B cell (primary cell): ENCODE measurements around the gene ALDH3B1. TPM values are rescaled to one million over a fixed set of nuclear protein-coding genes. Genes with fewer than 3 reads are reported as not detected.

ENCODE experiments used
- ATAC-seq: fragments of 200-7000 bp; cut with Tn5 transposase; one replicate; pipeline ENCODE4 v1.10.0; 2021; ENCODE audit warnings: low read depth, mild to moderate bottlenecking, moderate number of reproducible peaks, moderate library complexity
- CTCF ChIA-PET: fragments of 350-600 bp; sonication (Branson Sonifier 250); formaldehyde crosslinking; loops from one replicate; lab custom pipeline; 2021; ENCODE audit warnings: antibody characterized with exemption, inconsistent platforms; lab: Charles Lee
- POLR2A ChIA-PET: fragments of 350-600 bp; sonication (Branson Sonifier 250); formaldehyde crosslinking; loops from one replicate; lab custom pipeline; 2021; ENCODE audit warnings: antibody characterized with exemption; lab: Charles Lee
- DNase-seq: peaks from one replicate; pipeline ENCODE4 v3.0.0; 2013
- H2AFZ ChIP-seq: 2 replicates; pipeline ENCODE4 v1.6.1; 2012; ENCODE audit warnings: mild to moderate bottlenecking, low read depth, low read length; ENCODE audit not compliant: insufficient read depth, poor library complexity, severe bottlenecking
- H3K27ac ChIP-seq, 2 donors: 1 replicate in 1 of 2; 2 replicates in 1 of 2; pipeline ENCODE4 v1.5.1; 2012 to 2013; ENCODE audit warnings: low read length in 2 of 2, mild to moderate bottlenecking in 2 of 2, moderate library complexity in 1 of 2
- H3K27me3 ChIP-seq, 4 experiments: fragments of 200-600 bp in 1 of 4; sonication (generic) in 1 of 4; replicated peaks in 1 of 4; 1 replicate in 2 of 4; 2 replicates in 2 of 4; pipeline versions ENCODE4 v1.6.1 to v1.7.0; 2013 to 2016; ENCODE audit warnings: low read length in 3 of 4, mild to moderate bottlenecking in 2 of 4, mixed read lengths in 1 of 4, moderate library complexity in 1 of 4; ENCODE audit not compliant: insufficient read depth in 4 of 4, control insufficient read depth in 3 of 4; ENCODE audit errors: control extremely low read depth in 1 of 4
- H3K36me3 ChIP-seq, 2 experiments: replicated peaks in 1 of 2; 1 replicate in 1 of 2; 2 replicates in 1 of 2; pipeline versions ENCODE4 v1.6.1 to v1.7.1; 2013; ENCODE audit warnings: low read length in 1 of 2; ENCODE audit not compliant: insufficient read depth in 2 of 2, control insufficient read depth in 1 of 2; ENCODE audit errors: control extremely low read depth in 1 of 2, extremely low read depth in 1 of 2
- H3K4me1 ChIP-seq, 2 donors: fragments of 200-600 bp in 1 of 2; sonication (generic) in 1 of 2; 1 replicate in 1 of 2; 2 replicates in 1 of 2; pipeline versions ENCODE4 v1.5.1 to v1.6.1; 2013 to 2017; ENCODE audit warnings: low read length in 2 of 2; ENCODE audit not compliant: control insufficient read depth in 2 of 2, insufficient read depth in 2 of 2
- H3K4me2 ChIP-seq: replicated peaks from 2 replicates; pipeline ENCODE3; 2012; ENCODE audit warnings: mild to moderate bottlenecking, low read depth, low read length; ENCODE audit not compliant: poor library complexity, severe bottlenecking
- H3K4me3 ChIP-seq, 5 experiments: fragments of 200-600 bp in 1 of 5; sonication (generic) in 1 of 5; 1 replicate in 3 of 5; 2 replicates in 2 of 5; pipeline versions ENCODE4 v1.5.1 to v1.7.0; 2011 to 2016; ENCODE audit warnings: low read length in 4 of 5, mild to moderate bottlenecking in 4 of 5, low read depth in 2 of 5, control low read depth in 1 of 5, moderate library complexity in 1 of 5; ENCODE audit not compliant: insufficient read depth in 1 of 5; ENCODE audit errors: control extremely low read depth in 1 of 5, extremely low read depth in 1 of 5
- H3K79me2 ChIP-seq: fragments of 200-600 bp; sonication (generic); one replicate; pipeline ENCODE4 v1.6.0; 2016; ENCODE audit warnings: low read length; ENCODE audit not compliant: control insufficient read depth, insufficient read depth
- H3K9ac ChIP-seq: fragments of 200-600 bp; sonication (generic); 2 replicates; pipeline ENCODE4 v1.6.1; 2017; ENCODE audit warnings: mild to moderate bottlenecking, low read length, moderate library complexity
- H3K9me3 ChIP-seq, 3 donors: one replicate each; pipeline versions ENCODE4 v1.6.1 to v1.7.1; 2013; ENCODE audit warnings: low read length in 2 of 3; ENCODE audit not compliant: control insufficient read depth in 2 of 3, insufficient read depth in 1 of 3; ENCODE audit errors: control extremely low read depth in 1 of 3
- H4K20me1 ChIP-seq: 2 replicates; pipeline ENCODE4 v1.6.0; 2012; ENCODE audit warnings: mild to moderate bottlenecking, low read length; ENCODE audit not compliant: insufficient read depth, control insufficient read depth, poor library complexity, severe bottlenecking
- H3K27ac Mint-ChIP-seq: one replicate; pipeline ENCODE4 v1.8.0; 2021; ENCODE audit warnings: mixed read lengths
- H3K27me3 Mint-ChIP-seq: one replicate; pipeline ENCODE4 v1.8.0; 2021; ENCODE audit warnings: mixed read lengths
- H3K4me1 Mint-ChIP-seq: one replicate; pipeline ENCODE4 v1.8.0; 2021; ENCODE audit warnings: mixed read lengths
- H3K4me3 Mint-ChIP-seq: one replicate; pipeline ENCODE4 v1.8.0; 2021; ENCODE audit warnings: mixed read lengths
- H3K9me3 Mint-ChIP-seq: one replicate; pipeline ENCODE4 v1.8.0; 2022; ENCODE audit warnings: mixed read lengths; ENCODE audit not compliant: insufficient read depth
- CTCF ChIP-seq: fragments of 200-600 bp; IDR thresholded peaks from one replicate; pipeline ENCODE4 v1.8.0; 2022; ENCODE audit warnings: antibody characterized with exemption, mild to moderate bottlenecking
- EZH2 ChIP-seq: IDR thresholded peaks from 2 replicates; pipeline ENCODE4 v1.6.1; 2012; ENCODE audit warnings: borderline replicate concordance, low read depth, mild to moderate bottlenecking, moderate library complexity, low read length; ENCODE audit not compliant: insufficient read depth, poor library complexity, severe bottlenecking
- WGBS: methylation state at CpG from one replicate; pipeline ENCODE4 v1.1.5; 2013; ENCODE audit warnings: missing lambda C conversion rate; ENCODE audit not compliant: insufficient coverage; 5-methylcytosine and 5-hydroxymethylcytosine counted together
- intact Hi-C: fragments of 100-400 bp; cut with micrococcal nuclease; formaldehyde crosslinking; loops from one replicate; pipeline ENCODE4 v1.10.0; 2022
- polyA plus RNA-seq: library from polyadenylated mRNA; depleted of rRNA; stranded (reverse); fragments of >200 nt; gene quantifications from 2 replicates; pipeline ENCODE4 v1.2.3, GENCODE V29; 2012
- total RNA-seq, 2 donors: library from RNA; stranded (reverse); fragments of 120-200 nt in 1 of 2; gene quantifications; 1 replicate in 1 of 2; 2 replicates in 1 of 2; pipeline versions ENCODE4 v1.2.3 to v1.2.4, GENCODE V29; 2013 to 2022

ALDH3B1 gene
- total and polyA plus RNA-seq, 2 donors (not counting 1 experiment from before 2014, with no cell fraction given) = 0.81 TPM

GRCh38 chr11:68025047-68025446, 14.9 kb downstream of the ALDH3B1 start:
- Histone ChIP-seq H4K20me1 (no peaks in the 10 kb centered on the region), H3K36me3 (no peaks in the 10 kb centered on the region), H3K79me2 (no peaks in the 10 kb centered on the region), H3K4me2 (no peak overlapping the region), H3K4me3 (no peak overlapping the region), H3K27me3 (no peaks in the 10 kb centered on the region), H3K9ac (no peak overlapping the region), H3K27ac (no peak overlapping the region), H2AFZ (no peak overlapping the region), H3K9me3 (no peaks in the 10 kb centered on the region), H3K4me1 (peaks cover 4 to 7% of the 10 kb centered on the region in 2 donors)
- intact Hi-C loops = no loop called here
- Mint-ChIP-seq H3K27ac (no peak overlapping the region), H3K4me1 (peaks cover 5% of the 10 kb centered on the region), H3K9me3 (no peaks in the 10 kb centered on the region), H3K4me3 (no peak overlapping the region), H3K27me3 (peaks cover 6% of the 10 kb centered on the region)
- 40% methylated on average over 3 of the region's 5 CpGs for WGBS
- POLR2A ChIA-PET = no interaction called here
- DNase-seq = no peak
- TF ChIP-seq EZH2 = no peak
- TF ChIP-seq CTCF = no peak
- CTCF ChIA-PET = interaction anchor here (1.4 kb wide), 2 partner anchors 15 to 23 kb away, joined by 3 to 4 read pairs; partner anchors contain the start of gene ALDH3B1
- ATAC-seq = no peak

DNA sequence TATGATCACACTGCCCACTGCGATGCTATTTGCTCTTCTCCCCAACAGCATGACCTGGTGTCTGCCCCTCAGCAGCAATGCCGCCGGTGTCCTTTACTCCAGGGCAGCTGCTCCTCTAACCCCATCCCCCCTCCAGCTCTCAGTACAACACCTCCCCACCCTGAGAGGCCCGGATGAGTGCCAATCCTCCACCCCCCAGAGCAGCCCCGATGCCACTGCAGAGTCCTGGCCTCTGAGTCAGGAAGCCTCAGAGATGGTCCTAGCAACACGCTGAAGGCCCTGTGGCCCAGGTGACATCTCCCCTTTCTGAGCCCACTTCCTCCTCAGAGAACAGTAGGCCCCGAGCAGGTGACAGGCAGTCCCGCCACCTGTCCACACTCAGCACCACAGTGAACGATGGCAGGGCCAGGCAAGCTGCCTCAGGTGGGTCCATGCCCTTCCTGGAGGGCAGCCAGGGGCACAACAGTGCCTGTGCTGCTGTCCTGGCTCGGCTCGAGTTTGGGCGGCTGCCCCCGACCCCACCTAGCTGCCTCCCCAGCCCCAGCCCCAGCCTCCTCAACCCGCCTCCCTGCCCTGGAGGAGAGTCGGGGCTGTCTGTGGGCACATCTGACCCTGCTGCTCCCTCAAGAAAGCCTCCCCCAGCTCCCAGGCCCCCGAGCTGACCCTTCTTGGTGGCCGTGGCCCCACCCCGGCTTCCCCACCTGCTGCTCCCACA, 16.4 kb downstream of the ALDH3B1 start:
- H3K4me2 ChIP-seq = no peak overlapping the region
- intact Hi-C loops = no loop called here
- POLR2A ChIA-PET = no interaction called here
- Mint-ChIP-seq H3K4me1 (peaks cover 17% of the 10 kb centered on the region), H3K27ac (no peak overlapping the region), H3K27me3 (no peaks in the 10 kb centered on the region), H3K4me3 (no peak overlapping the region), H3K9me3 (no peaks in the 10 kb centered on the region)
- H2AFZ ChIP-seq = no peak overlapping the region
- H3K27ac ChIP-seq = no peak overlapping the region
- TF ChIP-seq CTCF (no peak), EZH2 (no peak)
- no peak overlapping the region for H3K4me3 ChIP-seq
- peaks cover 10 to 15% of the 10 kb centered on the region in 2 donors for H3K4me1 ChIP-seq
- H3K36me3 ChIP-seq = no peaks in the 10 kb centered on the region
- no peak for DNase-seq
- CTCF ChIA-PET = no interaction called here
- peaks cover 8% of the 10 kb centered on the region for H3K79me2 ChIP-seq
- H3K27me3 ChIP-seq = no peaks in the 10 kb centered on the region
- H4K20me1 ChIP-seq = no peaks in the 10 kb centered on the region
- no peak overlapping the region for H3K9ac ChIP-seq
- H3K9me3 ChIP-seq = no peaks in the 10 kb centered on the region
- 88% methylated on average over 18 of the region's 18 CpGs for WGBS
- no peak for ATAC-seq
